ENCODE data around the gene MAP2K2.

Gene MAP2K2

DNA sequence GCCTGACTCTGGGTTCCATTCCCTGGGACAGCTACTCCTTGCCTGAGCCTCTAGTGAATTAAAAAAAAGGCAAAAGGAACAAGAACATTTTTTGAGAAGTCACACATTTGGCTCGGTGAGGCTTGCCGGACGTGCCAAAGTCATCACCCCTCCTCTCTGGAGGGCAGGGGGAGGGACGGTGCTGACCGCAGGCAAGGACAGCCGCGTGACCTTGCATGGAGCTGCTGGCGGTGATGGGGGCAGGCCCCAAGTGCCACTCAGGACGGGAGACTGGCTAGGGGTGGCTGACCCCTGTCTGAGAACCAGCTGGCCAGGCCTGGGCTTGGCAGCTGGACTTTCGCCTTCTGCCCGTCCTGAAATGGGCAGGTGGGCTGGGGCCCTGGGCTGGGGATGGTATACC lies 26.4 kb downstream of the MAP2K2 start:
- no peak for DNase-seq

DNA sequence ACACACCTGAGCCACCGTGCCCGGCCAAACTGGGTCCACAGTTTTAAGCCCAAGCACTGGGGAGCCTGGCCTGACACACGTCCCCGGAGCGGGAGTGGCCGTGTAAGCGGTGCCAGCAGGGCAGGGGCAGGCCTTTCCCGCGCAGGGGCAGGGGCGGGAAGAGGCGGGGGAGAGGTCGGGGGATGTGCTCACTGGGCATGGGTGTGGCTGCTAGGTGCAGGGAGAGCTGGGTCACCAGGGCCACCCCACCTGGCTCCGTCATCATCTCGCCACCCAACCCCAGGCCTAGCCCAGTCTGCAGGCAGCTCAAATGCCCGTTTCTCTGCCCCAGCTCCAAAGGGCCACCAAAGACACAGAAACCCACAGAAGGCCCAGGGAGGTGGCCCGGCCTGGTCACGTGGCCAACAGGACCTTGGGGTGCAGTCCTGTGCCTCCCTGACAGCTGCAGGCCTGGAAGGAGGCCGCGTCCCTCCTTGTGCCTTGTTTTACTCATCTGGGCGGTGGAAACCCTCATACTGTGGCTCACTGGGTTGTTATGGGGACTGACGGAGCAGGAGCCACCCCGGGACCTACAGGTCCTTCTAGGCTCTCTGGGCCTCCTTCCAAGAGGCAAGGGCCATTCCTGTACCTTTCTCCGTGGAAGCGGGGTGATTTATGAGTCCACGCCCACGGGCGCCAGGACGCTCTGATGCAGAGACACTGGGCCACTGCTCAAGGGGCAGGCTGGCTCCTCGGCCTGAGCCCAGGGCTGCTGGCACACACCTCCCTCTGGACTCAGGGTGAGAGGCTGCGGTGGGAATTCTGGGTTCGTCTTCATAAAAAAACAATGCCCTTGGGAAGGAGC lies 27.7 kb downstream of the MAP2K2 start:
- DNase-seq = no peak

DNA sequence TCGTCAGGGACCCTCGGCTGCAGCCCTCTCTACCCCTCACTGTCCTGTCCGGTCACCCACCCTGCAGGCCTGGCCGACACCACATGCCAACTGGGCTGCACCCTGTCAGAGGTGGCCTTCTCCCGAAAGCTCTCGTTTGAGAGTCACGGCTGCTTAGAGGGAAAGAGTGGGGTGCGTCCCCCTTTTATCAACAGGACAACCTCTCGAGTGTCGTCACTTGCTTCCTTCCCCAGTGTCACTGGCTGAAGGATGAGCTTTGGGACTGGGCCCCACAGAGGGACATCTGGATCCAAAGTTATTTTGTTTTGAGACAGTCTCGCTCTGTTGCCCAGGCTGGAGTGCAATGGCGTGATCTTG lies 28.5 kb downstream of the MAP2K2 start:
- no peak for DNase-seq

DNA sequence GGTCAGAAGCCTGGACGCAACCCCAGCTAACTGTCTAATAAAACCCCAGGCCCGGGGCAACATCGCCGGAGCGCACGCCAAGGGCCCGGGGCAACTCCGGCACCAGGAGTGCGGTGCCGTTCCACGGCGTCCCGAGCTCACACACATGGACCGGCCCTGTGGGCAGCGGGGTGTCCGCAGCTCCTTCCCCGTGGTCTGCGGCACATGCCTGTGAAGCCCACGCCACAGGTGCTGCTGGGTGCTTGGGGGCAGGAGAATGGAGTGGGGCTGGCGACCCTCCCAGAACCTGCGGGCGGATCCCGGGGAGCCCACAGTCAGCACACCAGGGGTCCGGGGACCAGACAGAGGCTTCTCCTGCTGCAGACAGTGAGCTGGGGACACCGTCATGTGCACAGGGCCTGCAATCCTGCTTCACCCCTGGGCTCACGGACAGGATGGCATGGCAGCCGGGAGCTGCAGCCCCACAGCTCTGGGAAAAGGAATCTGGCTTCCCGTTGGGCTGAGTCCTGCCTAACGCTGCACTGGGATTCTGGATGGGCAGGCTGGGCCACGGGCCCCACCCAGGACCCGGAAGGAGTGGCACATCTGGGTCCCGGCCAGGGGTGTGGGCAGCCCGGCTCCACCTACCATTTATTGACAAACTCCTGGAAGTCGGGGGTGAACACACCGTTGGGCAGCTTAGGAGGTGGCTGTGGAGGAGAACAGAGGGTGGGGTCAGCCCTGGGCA lies 29.0 kb downstream of the MAP2K2 start:
- DNase-seq = no peak

DNA sequence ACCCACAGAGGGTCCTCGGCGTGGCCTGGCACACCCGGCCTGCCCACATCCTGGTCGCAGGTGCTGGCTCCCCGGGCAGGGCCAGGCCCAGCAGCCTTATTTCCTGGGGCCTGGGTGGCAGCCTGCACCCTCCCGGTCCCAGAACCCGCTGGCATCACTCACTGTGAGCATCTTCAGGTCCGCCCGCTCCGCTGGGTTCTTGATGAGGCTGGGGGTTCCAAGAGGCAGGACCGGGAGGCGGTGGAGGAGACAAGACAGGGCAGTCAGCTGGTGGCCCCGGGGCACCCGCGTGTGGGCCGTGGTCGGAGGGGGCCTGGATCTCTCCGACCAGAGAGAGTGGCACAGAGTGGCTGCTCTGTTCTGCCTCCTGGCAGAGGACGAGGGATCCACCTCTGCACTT lies 29.6 kb downstream of the MAP2K2 start:
- DNase-seq = no peak

DNA sequence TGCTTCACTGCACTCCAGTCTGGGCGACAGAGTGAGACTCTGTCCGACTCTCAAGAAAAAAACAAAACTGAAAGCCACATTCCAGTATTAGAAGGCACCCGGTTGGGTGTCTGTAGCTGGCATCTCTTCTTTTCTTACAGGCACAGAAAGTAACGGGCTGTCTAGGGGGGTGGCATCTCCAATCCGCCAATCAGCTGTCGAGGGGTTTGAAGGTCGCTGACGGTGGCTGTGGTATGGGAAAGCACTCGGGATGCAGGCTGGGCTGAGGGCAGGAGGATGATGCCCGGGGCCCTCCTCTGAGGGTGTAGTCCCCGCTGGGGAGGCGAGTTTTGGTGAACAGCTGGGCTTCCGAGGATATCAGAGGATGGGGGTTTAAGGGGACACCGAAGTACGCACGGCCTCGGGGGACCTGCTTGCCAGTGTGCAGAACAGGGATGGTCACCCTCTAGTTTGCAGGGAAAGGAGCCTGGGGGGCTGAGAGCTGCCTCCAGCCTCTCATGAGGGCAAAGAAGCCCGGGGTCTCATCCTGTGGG lies 30.2 kb downstream of the MAP2K2 start:
- no peak for DNase-seq

DNA sequence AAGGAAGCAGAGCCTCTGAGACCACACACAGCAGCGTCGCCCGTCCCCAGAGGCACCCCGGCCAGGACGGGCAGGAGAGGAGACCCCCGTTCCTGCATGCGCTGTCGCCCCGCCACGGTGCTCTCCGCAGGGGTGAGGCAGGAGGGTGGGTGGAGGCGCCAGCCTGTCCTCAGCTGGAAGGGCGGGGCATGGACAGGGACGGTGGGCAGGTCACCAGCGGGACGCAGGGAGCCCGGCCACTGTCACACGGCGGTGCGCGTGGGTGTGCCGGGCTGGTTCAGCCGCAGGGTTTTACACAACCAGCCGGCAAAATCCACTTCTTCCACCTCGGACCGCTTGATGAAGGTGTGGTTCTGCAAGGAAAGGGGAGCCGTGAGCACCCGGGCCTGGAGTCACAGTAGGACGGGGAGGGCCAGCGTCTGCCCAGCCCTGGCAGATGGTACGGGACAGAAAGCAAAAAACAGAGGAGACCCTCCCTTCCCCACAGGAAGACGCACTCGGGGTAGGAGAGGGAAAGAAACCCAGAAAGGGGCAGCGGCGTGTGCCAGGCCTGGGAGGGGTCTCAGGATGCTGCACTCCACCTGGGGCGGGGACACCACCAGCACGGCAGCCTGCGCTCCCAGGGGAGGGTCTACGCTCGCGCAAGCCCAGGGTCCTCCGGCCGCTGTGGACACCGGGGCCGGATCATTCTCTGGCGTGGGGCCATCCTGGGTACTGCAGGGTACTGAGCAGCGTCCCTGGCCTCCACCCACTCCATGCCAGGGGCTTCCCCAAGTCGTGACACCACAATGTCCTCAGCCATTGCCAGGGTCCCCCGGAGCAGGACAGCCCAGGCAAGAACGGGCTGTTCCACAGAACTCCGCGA lies 33.3 kb downstream of the MAP2K2 start:
- no peak for DNase-seq

DNA sequence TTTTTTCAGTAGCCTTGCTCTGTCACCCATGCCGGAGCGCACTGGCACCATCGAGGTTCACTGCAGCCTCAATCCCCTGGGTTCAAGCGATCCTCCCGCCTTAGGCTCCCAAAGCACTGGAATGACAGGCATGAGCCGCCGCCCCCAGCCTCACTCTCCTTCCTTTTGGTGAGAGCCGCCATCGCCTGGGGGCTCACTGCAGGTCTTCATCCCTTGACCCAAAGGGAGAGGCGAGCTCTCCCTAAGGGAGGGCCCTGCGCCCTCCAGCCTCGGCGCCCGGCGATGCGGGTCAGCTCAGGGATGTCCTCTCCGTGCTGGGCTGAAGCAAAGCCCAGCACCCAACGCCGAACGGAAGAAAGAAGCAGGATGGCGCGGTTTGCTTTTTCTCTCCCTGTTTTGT lies 34.0 kb downstream of the MAP2K2 start:
- no peak for DNase-seq

DNA sequence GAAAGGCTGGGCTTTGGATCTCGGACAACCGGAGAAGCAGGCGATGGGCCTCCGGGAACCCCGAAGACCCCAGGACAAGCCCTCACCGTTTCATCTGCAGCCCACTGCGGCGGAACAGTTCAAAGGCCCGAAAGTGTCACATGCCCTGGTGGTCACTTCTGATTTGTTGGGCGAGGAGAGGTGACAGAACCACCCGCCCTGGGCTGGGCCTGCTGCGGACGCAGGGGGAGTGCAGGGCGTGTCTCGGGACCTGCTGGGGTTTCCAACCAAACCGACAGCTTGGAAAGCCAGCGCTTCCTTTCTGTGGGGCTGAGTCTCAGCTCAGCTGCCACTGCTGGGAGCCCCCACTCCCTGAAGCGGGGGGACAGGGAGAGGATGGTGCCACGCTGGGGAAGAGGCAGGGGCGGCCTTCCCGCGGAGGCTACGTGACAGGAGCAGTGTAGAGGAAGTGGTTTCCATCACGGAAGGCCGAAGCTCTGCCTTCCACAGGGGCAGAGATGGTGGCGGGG lies 34.5 kb downstream of the MAP2K2 start:
- no peak for DNase-seq

DNA sequence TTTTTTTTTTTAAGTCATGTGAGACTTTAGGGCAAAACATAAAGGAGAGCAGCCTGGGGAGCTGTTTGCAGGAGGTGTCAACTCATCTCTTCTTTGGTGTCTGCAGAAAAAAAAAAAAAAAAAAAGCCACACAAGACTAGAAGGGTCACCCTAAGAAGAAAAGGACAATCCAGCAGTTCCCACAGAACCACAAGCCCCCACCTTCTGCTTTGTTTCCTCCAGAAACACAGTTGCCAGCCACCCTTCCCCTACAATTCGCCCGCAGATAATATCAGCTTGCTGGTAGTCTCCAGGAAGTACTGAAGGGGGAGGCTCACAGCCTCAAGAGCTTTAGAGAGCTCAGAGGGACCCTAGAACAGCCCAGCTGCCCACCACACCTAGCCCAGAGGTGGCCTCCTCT lies 34.9 kb downstream of the MAP2K2 start:
- no peak for DNase-seq

DNA sequence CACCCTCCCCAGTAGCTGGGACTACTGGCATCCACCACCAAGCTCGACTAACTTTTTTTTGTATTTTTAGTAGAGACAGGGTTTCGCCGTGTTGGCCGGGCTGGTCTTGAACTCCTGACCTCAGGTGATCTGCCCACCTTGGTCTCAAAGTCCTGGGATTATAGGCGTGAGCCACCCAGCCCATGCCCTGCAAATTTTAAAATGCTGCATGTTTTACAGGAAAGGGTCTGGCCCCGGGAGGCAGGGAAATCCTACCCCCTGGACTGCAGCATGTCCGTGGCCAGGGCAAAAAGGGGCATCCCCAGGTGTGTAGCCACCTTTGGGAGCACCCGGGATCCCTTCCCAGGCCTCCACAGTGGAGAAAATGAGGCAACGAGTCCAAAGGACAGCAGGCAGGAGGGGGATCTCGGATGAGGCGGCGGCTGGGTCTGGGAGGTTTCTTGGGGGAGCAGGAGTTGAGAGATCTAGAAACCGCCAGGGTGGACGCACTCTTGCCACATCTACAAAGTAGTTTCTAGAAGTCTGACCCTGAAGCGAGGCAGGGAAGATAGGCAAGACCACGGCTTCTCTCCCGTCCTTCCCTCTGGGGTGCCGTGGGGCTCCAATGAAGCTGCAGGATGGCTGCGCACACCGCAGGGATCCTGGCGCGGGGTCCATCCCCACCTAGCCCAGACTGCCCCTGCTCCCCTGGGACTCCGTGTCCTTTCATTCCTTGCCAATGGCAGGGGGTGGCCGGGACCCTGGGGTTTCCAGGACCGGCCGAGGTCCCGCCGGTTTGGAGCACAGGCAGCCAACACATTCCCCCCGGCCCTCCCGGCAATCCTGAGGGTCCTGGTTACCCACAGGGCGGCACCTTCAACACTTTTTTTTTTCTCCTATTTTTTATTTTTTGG lies 35.9 kb downstream of the MAP2K2 start:
- DNase-seq = no peak

DNA sequence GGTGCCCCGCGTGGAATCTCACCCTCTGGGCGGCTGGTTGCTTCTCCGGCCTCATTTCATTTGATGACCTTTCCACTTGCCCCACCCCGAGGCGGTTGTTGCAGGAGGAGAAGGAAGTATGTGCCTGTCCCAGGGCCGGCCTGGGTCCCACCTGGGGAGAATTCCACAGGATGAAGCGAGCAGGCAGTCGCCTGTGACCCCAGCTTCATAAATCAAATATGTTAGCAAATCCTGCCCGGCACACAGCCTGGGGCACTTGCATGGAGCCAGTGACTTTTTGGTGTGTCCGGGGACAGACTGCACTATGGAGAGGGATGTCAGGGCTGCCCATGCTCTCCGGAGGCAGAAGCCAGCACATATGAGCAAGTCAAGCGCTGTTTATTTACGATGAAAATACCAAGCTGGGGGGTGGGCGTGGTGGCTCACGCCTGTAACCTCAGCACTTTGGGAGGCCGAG lies 37.5 kb downstream of the MAP2K2 start:
- no peak for DNase-seq

DNA sequence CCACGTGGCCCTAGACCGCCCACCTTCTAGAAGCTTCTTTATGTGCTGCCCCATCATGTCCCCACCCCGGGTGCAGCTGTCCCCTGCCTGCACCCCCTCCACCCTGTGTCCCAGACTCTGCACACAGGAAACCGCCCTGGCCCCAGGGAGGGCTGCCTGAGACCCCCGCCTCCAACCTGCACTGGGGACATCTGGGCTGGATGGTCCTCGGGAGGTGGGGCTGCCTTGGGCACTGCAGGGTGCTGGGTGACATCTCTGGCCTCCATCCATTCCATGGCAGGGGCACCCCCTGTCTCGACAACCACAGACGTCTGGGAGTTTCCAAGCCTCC lies 39.4 kb downstream of the MAP2K2 start:
- no peak for DNase-seq

DNA sequence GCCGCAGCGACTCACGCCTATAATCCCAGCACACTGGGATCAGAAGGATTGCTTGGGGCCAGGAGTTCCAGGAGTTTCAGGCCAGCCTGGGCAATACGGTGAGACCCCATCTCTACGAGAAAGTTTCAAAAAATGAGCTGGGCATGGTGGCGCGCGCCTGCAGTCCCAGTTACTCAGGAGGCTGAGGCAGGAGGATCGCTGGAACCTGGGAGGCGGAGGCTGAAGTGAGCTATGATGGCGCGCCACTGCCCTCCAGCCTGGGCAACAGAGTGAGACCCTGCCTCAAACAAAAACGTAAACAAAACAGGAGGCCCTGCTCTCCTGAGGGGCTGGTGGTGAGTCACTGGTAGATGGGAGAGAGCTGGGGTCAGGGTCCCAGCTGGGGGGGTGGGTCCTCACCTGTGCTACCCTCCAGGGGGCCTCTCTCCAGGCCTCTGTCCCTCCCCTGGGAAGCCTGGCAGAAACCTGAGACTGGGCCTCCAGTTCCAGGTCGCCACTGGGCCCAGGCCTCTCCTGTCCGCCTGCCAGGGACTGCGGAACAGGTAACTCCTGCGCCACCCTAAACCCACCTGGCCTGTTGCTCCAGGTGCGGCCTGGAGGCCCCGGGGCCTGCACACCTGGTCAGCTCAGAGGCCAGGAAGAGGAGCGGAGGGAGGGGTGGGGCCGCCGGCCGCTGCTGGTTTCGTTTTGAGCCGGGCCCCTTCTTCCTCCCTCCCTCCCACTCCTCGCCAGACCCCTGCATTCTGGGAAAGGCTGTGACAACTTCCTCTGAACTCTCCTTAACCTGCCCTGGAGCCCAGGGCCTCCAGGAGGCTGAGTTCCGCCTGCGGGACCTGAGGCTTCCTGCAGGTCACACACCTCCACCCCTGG lies 40.0 kb downstream of the MAP2K2 start:
- DNase-seq = no peak

DNA sequence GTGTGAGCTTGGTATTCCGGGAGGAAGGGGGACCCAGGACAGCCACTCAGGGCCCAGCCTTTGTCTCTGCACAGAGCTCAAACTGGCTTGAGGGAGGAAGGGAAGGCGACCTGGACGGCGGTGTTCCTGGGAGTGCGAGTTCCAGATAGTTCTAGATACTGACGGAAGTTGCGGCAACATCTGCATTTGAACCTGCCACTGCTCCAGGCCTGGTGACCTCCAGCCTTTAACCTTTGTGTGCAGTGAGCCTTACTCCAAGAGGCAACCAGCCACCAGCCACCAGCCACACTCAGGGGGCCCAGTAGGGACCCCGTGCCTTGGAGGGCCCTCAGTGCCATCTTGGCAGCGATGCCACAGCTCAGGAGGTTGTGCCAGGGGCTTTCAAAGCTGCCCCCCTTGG lies 41.8 kb downstream of the MAP2K2 start:
- DNase-seq = no peak

DNA sequence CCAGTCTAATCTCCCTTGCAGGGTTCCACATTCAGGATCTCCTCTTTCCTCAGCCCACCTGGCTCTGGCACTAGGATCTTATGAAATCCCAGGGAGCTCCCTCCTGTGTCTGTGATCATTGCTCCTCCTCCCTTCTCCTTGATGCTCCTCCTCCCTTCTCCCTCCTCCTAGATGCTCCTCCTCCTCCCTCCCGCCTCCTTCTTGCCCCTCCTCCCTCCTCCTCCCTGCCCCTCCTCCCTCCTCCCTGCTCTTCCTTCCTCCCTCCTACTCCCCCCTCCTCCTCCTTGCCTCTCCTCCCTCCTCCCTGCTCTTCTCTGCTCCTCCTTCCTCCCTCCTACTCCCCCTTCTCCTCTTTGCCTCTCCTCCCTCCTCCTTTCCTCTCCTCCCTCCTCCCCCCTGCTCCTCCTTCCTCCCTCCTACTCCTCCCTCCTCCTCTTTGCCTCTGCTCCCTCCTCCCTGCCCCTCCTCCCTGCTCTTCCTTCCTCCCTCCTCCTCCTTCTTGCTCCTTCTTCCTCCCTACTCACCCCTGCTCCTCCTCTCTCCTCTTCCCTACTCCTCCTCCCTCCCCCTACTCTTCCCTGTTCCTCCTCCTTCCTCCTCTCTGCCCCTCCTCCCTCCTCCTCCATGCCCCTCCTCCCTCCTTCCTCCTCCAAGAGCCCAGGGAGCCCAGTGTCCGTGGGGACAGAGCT lies 42.3 kb downstream of the MAP2K2 start:
- DNase-seq = no peak

DNA sequence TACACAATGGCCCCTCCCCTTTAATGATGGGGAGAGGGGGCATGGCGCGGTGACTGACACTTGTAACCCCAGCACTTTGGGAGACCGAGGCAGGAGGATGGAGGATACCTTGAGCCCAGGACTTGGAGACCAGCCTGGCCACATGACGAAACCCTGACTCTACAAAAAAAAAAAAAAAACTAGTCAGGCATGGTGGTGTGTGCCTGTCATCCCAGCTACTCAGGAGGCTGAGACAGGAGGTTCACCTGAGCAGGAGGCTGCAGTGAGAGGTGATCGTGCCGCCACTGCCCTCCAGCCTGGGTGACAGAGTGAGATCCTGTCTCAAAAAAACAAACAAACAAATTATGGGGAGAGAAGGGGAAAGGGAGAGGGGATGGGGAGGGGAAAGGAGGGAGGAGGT lies 43.4 kb downstream of the MAP2K2 start:
- DNase-seq = no peak

DNA sequence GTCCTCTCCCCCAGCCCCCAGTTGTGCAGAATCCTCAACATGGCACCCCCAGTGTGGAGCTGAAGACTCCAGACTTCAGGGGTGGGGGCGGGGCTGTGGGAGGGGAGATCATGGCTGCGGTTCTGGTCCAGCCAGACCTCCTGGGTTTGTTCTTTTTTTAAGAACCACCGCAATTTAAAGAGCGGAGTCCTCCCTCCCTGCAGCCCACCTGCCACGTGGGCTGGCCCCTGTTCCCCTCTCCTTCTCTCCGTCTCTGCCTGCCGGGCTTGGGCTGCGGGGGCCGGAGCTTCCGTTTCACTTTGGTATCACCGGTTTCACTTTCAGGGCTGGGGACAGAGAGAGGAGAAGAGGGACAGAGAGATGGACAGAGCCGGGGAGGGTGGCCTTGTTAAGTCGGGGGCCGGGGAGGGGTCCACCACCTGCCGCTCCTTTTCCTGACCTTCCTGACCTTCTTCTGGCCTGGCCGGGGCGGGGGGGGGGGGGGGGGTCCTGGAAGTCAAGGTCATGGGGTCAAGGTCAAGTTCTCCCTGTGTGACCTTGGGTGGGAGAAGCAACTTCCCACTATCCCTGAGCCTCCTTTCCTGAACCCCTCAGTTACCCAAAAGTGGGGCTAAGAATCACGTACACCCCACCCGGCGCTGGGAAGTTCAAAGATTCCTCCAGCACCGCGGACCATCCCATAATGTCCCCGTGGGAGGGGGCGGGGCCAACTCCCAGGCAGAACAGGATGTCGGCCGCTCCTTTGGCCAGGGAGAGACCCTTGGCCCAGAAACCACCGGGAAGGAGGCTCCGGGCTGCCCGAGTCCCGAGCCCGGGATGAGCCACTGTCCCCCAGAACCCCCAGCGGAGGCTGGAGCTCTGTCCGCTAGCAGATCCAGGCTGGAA lies 45.9 kb downstream of the MAP2K2 start:
- DNase-seq = no peak

DNA sequence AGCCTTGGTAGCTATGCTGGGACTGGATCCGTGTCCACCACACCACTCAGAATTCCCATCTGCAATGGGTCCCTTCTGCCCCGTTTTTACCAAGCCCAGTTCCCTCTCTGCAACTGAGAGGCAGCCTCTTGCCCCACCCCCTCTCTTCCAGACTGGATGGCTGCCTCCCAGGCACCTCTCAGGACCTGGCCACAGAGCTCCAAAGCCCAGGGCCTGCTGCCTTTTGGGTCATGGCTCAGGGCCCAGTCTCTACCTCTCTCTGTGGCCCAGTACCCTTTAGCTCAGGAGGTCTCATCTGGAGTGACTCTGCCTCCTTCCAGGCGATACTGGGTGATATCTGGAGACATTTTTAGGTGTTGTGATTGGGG lies 46.9 kb downstream of the MAP2K2 start:
- DNase-seq = no peak

DNA sequence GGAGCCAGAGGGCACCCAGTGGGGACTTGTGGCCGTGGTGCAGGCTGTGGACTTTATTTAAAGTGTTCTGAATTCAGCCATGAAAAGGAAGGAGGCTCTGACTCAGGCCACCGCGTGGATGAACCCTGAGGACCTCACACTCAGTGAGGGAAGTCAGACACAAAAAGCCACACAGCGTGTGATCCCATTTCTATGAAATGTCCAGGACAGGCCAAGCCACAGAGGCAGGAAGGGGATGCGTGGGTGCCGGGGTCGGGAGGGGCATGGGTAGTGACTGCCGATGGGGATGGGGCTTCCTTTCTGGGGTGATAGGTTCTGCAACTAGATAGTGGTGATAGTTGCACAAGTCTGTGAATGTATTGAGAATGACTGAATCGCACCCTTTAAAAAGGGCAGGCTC lies 48.5 kb downstream of the MAP2K2 start:
- no peak for DNase-seq
